ENCODE results near the gene C10orf105.

C10orf105 gene, protein sequence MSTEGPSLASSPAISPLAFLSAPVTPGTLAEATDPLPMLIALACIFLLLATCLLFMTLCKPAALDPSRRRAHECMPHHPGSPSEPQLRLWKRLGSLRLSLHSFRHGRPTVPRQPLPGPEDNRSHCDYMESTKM

DNA sequence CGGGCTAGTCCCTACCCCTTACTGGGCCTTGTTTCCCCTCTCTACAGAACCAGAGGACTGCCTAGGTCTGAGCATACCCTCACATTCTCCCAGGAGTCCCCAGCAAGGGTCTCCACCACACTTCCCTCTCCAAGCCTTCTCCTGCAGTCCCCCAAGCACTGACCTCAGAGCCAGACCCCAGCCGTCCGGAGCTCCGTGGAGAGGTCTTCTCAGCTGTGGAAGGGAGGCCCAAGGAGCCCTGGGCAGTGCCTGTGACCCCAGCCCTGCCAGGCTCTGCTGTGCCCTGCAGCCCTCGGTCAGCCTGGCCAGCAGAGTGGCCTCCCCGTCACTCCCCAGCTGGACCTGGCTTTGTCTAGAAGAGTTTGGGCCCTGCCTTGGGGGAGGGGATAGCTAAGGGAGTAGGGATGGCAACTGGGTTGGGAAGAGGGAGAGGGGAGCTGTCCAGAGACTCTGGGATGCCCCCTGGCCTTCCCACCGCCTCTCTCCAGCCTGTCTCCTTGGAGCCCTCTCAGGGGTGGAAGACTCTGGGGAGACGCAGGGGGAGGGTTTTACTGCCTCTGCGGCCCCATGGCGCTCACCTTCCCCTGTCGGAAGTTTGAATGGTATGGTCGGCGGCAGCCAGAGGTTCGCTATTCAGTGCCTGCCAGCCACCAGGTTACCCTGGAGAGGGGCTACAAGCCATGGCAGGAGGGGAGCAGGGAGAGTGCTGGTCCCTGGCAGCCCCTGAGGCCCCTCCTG is at the start of gene C10orf105:
Gene C10orf105 (minus strand): TSS at position 315 of the 738 bp plus-strand sequence. CDS start 3,441 bp downstream, outside the sequence.
- no peak for DNase-seq (ENCODE audit: low read depth)
- no peak within 1 kb of the TSS for H3K4me3 ChIP-seq (ENCODE audit: low read depth, low read length)

DNA sequence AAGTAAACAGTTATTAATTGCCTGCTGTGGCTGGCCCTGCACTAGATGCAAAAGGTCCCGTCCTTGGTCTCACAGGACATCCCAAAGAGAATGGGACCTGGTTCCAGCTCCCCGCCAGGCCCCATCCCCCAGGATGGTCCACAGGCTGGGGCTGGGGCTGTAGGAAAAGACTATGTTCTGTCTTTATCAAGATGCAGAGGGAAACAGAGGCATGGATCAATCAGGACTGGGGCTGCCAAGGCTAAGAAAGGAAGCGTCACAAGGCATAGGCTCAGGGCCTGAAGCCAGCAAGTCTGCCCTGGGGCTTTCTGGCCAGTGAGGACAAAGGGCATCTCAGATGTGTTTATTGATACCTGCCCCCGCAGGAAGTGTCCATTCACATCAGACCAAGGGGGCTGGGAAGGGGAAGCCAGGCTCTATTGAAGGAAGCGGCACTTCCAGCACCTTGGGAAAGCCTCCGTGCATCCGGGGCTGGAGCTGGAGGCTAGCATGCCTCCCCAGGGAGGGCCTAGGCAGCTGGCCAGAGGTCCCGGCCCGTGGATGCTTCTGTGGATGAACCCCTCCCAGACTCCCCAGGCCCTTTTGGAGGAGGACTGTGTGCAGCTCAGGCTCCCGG is 48.0 kb upstream of the C10orf105 start:
- no peak overlapping the region for H3K4me3 ChIP-seq (ENCODE audit: low read depth, low read length)
- no peak for DNase-seq (ENCODE audit: low read depth)

DNA sequence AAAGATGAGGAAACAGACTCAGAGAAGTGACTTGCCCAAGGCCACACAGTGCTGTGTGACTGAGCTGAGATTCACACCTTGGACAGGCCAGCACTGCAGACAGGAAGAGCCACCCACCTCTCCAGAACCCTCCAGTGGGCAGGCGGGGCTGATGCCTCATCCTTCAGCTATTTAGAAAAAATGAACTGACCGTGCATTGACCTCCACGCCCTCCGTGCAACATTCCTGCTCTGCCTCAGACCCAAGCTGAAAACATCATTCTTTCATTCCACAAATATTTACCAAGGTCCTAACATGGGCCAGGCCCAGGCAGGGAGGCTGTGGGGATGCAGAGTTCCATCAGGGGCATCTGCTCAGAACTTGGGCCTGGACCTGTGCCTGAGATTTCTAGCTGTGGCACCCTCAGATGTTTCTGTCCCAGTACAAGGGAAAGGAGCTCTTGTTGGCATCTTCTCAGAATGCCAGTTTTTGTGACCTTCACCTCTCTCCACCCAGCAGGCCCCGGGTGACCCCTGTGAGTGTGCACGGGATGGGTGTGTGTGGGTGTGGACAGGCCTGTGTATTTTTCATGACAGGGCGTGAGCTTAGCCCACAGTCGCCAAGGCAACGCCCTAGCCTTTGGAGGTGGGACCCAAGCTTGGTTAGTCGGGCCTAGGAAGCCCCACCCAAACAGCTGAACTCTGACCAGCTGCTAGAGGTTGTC is 47.3 kb upstream of the C10orf105 start:
- no peak overlapping the region for H3K4me3 ChIP-seq (ENCODE audit: low read depth, low read length)
- peak; percentile 63 for DNase-seq (ENCODE audit: low read depth)

DNA sequence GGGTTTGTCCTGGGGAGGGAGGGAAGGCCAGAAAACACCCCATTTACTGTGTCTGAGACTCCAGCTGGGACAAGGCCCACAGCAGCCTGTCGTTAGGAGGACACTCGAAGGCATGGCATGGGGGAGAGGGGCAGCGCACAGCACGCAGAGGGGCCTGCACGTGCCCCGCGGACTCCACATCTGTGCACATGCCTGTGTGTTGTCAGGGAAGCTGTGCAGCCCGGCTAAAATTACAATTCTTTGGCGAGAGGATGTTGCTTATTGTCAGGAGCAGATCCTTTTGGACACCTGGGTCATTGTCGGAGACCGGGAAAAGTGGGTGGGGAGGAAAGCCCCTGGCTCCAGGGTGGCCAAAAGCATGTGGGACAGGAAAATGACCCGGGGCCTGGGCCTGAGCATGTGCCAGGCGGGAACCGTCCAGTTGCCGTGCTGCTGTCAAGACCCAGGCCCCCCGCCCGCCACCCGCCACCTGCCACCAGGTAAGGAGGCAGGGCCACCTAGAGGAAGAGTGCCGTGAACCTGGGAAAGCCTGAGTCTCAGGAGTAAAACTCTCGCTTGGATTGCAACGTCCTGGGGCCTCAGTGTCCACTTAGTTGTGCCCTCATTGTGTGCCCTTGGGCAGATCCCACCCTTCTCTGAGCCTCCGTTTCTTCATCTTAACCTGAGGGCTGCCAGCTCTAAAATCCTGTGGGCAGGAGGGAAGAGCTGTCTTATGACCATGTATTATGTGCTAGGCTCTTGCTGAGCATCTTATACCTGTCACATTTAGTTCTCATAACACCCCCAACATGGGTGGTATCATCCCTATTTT is 46.5 kb upstream of the C10orf105 start:
- DNase-seq (ENCODE audit: low read depth), result no peak
- H3K4me3 ChIP-seq (ENCODE audit: low read depth, low read length), result no peak overlapping the region

DNA sequence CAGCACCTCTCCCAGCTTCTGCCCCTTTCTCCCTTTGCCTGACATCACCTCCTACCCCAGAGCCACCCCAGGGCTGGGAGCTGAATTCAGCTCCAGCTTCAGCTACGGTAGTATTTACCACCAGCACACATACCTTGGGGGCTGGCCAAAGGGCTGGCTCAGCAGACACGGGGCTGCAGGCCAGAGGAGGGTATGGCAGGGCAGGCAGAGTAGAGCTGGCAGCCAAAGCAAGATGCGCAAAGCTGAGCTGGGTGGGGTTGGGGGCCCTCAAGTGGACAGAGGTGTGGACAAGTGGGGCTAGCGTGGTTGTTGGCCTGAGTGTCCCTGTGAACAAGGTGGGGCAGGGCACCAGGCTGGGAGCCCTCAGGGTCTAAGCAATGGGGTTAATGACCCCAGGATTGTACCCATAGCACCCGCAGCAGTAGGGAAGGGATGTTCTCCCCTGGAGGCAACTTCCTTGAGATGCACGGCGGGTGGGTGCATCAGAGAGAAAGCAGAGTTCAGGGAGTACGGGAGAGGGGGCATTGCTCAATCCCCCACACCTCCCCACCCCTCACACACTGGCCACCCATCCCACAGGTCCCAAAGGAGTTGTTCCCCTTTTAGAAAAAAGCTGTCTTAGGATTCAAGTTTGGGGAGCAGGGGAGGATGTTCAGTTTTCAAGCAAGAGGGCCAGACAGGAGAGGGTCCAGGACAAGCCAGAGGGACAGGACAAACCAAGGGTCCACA is 45.8 kb upstream of the C10orf105 start:
- H3K4me3 ChIP-seq (ENCODE audit: low read depth, low read length), result no peak overlapping the region
- no peak for DNase-seq (ENCODE audit: low read depth)

DNA sequence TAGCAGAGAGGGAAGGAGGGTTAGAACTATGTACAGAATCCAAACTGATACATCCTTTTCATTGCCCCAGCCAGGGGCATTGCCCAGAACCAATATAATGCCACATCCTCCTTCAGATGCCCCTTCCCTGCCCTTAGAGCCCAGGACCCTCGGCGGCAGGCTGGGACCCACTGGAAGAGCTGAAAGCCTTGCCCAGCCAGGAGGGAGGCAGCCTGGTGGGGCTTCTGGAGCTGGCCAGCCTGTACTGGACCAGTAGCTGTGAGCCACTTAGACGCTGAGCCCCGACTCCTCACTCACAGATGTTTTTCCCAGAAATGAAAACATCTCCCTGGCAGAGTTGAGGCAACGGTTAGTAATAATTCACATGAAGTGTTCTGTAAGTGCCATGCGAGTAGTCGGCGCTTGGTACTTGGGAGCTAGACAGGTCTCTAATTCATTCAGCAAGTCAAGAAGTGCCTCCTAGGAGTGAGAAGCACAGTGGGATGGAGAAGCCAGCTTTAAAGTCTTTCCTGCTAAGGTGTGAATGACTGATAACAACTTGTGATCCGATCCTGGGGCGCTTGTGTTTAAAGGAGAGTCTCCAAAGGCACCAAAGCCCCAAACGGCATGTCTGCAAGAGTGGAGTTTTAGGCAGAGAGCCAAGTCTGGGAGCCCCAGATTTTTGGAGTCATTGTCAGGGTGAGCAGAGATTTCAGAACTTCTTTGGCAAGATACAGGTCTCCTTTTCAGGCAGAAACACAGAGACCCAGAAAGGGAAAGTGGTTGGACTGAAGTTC is 44.0 kb upstream of the C10orf105 start:
- no peak for DNase-seq (ENCODE audit: low read depth)
- no peak overlapping the region for H3K4me3 ChIP-seq (ENCODE audit: low read depth, low read length)

DNA sequence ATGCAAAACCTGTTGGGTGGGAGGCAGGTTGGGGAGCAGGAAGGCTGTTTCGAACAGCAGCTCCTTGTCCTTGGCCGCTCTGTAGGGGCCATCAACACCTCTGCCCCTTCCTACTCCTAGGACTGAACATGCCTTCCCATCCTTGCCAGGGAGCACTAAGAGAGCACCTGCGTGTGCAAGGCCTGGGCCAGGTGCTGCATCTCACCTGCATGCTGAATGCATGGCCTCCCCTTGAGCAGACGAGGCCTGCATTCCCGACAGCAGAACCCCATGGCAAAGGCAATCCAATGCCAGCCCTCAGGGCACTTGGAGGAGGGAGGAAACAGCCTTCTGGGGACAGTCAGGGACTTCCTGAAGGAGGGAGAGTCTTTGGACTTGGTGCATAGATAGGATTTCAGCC is 42.7 kb upstream of the C10orf105 start:
- DNase-seq (ENCODE audit: low read depth), result no peak
- no peak overlapping the region for H3K4me3 ChIP-seq (ENCODE audit: low read depth, low read length)

DNA sequence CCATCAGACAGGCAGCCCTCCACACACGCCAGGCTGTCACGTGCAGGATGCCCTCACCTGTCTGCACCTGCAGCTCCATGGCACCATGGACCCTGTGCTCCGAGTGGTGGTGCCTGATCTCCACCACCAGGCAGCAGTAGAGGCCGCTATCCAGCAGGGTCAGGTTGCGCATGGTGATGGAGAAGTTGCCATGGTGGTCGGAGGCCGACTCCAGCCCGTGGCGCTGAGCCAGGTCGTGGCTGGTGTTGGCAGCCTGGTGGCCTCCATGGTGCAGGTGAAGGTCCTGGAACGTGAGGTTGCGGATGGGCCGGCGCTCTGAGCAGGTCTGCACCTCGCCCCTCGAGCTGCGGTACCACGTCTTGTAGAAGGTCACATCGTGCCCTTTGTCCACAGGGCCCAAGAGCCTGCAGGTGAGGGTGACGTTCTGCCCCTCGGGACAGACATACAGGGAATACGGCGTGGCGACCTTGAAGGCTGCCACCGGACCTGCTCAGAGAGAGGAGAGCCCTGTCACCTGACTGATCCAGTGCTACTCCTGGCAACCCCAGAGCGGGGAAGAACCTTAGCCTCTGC is 42.0 kb upstream of the C10orf105 start:
- DNase-seq (ENCODE audit: low read depth), result no peak
- H3K4me3 ChIP-seq (ENCODE audit: low read depth, low read length), result no peak overlapping the region

DNA sequence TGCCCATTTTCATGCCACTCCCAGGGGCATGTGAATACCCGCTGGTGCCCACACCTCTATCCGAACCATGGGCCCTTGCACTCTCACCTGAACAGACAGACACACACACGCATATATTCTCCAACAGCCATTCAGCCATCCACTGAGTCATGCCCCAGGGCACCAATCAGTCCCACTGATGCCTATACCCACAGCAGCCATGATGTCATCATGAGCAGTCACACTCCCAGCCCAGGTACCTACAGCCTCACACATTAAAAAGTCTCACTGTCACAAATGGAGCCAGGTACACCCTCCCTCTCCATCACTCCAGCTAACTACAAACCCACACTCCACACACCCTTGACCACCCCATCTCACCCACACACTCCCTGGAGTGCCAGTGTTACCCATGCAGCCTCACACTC is 41.5 kb upstream of the C10orf105 start:
- no peak for DNase-seq (ENCODE audit: low read depth)
- no peak overlapping the region for H3K4me3 ChIP-seq (ENCODE audit: low read depth, low read length)

DNA sequence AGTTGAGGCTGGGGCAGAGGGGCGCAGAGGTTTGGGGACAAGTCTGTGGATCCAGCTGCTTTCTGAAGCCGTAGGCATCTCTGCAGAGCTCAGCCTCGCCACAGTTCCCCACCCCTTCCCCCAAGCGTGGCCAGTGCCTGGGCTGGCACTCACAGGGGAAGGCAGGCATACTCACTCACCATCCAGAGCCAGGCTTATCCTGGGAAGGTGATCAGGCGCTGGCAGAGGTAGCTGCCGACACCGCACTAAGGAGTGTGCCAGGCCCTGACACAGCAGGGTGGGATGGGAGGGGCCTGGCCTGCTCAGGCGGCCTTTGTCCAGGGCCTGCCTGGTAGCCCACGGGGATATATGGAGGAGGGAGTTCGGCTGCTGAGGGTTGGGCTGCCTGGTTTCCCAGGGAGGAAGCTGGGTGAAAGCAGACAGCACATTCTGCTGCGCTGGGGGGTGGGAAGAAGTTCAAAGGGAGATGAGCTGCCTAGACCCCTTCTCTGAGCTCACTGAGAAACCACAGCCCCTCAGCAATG is 37.9 kb upstream of the C10orf105 start:
- no peak for DNase-seq (ENCODE audit: low read depth)
- H3K4me3 ChIP-seq (ENCODE audit: low read depth, low read length), result no peak overlapping the region

DNA sequence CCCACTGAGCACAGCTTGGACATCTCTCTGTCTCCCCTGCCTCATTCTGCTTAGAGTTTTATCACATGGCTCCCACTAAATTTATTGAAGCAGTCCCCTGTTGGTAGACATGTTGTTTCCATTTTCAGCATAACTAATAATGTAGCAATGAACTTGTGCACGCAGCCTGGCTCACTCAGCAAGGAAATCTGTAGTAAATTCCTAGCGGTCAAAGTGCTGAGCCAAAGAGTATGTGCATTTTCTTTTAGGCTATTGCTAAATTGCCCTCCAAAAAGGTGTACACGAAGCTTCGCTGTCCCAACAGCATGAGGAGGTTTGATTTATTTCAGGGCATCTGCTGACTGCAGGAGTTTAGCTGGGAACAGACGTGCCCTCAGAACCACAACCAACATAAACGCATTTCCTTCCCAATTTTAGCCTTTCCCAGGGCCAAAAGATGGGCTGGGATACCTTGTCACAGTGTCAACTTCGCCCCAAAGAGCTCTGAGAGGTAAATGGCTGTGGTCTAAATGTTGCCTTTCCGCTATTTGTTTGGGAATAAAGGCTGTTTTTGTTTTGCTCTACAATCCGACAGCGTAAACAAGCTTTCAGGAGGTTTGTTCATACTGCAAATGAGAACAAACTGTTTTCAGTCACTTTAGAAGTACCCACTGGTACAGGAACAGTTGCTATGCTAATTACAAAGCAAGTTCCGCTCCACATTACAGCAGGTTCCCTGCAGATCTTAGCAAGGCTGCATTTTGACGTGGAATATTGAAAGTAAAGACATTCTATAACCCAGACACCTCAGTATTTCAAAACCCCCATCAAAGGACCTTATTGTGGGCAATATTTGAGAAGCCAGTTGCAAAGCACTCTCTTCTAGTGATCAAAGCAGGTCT is 37.0 kb upstream of the C10orf105 start:
- no peak overlapping the region for H3K4me3 ChIP-seq (ENCODE audit: low read depth, low read length)

DNA sequence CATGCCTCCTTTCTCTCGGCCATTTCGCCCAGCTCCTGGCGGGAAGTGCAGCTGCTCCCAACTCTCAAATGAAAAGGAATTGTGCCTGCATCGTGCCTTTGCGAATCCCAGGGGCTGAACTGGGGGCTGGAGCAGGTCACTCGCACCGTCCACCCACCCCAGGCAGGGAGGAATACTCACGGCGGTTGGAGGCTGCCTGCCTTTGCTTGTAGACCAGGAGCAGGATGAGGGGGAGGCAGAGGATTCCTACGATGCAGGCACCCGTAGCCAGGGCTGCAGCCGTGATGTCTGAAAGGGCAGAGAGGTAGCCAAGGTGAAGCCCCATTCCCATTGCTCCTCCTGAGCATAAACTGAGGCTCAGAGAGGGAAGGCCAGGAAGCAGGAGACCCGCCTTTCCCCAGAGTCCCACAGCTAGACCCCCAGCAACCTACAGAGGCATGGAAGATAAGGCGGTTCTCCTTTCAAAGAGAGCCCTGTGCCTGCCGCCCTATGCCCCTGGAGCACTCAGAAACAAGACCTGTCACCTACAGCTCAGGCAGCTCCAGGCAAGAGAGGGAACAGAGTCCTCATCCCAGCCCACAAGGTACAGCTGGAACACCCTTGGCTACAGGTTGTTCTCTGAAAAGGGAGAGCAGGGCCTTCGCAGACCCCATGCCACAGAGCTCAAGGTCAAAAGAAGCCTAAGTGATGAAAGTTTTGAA is 35.8 kb upstream of the C10orf105 start:
- H3K4me3 ChIP-seq (ENCODE audit: low read depth, low read length), result no peak overlapping the region
- DNase-seq (ENCODE audit: low read depth), result no peak

More for the DNA sequence above, 37.0 kb upstream of the C10orf105 start:
- no peak for DNase-seq (ENCODE audit: low read depth)

DNA sequence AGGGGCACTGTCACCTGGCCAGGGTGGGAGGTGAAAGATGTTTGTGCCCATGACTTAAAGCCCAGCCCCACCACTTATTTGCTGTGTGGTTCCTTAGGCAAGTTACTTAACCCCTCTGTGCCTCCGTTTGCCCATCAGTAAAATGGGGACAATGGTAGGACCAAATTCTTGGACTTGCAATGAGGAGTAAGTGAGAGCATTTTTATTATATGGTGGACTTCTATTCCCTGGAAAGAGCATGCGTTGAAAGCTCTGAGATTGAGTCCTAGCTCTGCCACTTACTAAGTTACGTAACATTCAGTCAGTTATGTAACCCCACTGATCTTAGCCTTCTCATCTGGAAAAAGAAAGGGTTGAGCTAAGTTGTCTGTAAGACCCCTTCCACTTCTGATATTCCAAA is 35.0 kb upstream of the C10orf105 start:
- no peak for DNase-seq (ENCODE audit: low read depth)
- no peak overlapping the region for H3K4me3 ChIP-seq (ENCODE audit: low read depth, low read length)

DNA sequence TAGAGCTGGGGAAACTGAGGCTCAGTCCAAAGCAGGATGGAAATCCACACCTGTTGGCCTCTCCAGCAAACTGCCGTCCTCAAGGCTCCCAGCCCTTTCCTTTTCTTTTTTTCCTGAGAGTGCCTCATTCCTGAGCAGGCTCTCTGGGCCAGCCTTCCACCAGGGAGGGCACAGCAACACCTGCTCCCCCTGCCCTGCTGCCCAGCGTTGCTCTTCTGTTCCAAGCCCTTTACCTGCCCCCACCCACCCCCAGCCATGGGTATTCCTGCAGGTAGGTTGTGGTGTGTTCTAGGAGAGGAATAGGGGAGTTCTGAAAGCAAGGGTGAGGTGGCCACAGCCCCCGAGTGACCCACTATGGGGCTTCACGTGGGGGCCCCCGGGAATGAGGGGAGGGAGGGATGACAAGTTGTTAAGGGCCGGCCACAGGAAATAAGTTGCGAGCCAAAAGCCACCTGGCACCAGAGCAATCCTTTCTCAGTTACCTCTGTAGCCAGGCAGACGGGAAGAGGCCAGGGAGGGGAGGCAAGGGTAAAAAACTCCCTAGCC is 34.5 kb upstream of the C10orf105 start:
- H3K4me3 ChIP-seq (ENCODE audit: low read depth, low read length), result no peak overlapping the region
- no peak for DNase-seq (ENCODE audit: low read depth)

DNA sequence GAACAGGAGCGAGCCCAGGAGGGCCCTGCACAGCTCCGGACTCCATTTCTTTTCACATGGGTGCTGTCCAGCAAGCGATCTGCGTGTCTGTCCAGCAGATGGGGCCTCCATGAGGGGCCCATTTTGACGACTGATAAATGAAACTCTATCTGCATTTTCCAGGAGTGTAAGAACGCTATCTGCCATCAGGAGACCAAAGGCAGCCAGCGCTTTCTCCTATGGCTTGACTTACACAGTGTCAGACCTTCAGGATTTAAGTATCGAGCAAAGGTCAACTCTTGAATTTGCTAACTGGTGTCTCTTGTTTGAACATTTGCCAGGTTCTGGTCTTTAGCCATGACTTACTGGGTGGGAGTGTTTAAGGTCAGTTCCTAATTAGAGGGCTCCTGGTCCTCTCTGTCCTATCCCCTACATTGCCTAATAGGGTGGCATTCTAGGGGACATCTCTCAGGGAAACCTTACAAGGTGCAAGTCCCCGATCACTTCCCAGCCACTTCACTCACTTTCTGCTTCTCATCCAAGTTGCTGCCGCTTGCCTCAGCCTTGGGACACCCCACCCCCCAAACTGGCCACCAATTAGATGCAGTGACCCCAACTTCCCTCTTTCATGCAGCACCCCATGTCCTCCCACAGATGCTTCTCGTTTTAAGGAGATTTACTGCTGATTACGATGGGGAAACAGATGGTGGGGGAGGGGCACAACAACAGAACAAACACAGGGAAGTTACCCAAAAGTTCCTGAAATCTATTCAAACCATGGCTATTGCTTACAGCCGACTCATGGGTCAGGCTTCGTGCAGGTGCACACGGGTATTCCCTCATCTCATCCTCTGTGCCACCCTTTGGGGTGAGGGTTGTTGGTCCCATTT is 33.7 kb upstream of the C10orf105 start:
- no peak overlapping the region for H3K4me3 ChIP-seq (ENCODE audit: low read depth, low read length)
- no peak for DNase-seq (ENCODE audit: low read depth)

All from skeletal muscle cell (primary cell).